Breast epithelium (tissue), 4 donors: ENCODE results near the gene SPECC1L. TPM values are rescaled to one million over a fixed set of nuclear protein-coding genes. Genes with fewer than 3 reads are reported as not detected.

Source experiments
- DNase-seq, 2 donors: peaks; one replicate each; pipeline ENCODE4 v3.0.0-alpha.2; 2019; ENCODE audit warnings: low spot score in 2 of 2
- H3K27ac ChIP-seq, 2 donors: fragments of 200-600 bp; sonication (generic) in 1 of 2; one replicate each; pipeline ENCODE4 v1.5.1; 2016 to 2019; ENCODE audit warnings: mild to moderate bottlenecking in 1 of 2
- H3K27me3 ChIP-seq, 2 donors: fragments of 200-600 bp; sonication (generic) in 1 of 2; one replicate each; pipeline versions ENCODE4 v1.5.1 to v1.6.0; 2017 to 2019; ENCODE audit warnings: control low read depth in 1 of 2, mild to moderate bottlenecking in 1 of 2
- H3K36me3 ChIP-seq: fragments of 200-600 bp; one replicate; pipeline ENCODE4 v1.5.1; 2019
- H3K4me1 ChIP-seq, 2 donors: fragments of 200-600 bp; sonication (generic); one replicate each; pipeline ENCODE4 v1.5.1; 2016 to 2019; ENCODE audit warnings: control low read depth in 1 of 2
- H3K4me3 ChIP-seq, 3 donors: fragments of 200-600 bp; sonication (generic); 1 replicate in 2 of 3; 2 replicates in 1 of 3; pipeline ENCODE4 v1.5.1; 2016 to 2019; ENCODE audit warnings: mild to moderate bottlenecking in 3 of 3, moderate library complexity in 2 of 3
- H3K9me3 ChIP-seq, 2 donors: fragments of 200-600 bp; sonication (generic) in 1 of 2; one replicate each; pipeline ENCODE4 v1.5.1; 2016 to 2019; ENCODE audit warnings: control low read depth in 1 of 2
- POLR2A ChIP-seq: fragments of 450-650 bp; IDR thresholded peaks from one replicate; pipeline ENCODE4 v1.6.1; 2016; ENCODE audit warnings: antibody characterized with exemption, mild to moderate bottlenecking, moderate library complexity
- POLR2AphosphoS5 ChIP-seq, 3 donors: sonication (generic); formaldehyde crosslinking; IDR thresholded peaks; one replicate each; pipeline ENCODE4 v1.6.1; 2017; ENCODE audit warnings: antibody characterized with exemption in 3 of 3
- intact Hi-C: fragments of 100-400 bp; cut with DNase I; formaldehyde crosslinking; loops from one replicate; pipeline ENCODE4 v1.15.1; 2023; ENCODE audit warnings: low total_unique reads
- total RNA-seq, 3 donors: library from RNA; depleted of rRNA; stranded (reverse); fragments of >200 nt; gene quantifications; one replicate each; pipeline ENCODE4 v1.1.0, GENCODE V29; 2016
- TF ChIP-seq, protein P1 (sequence below), 3 donors: fragments of 450-650 bp; IDR thresholded peaks; one replicate each; pipeline ENCODE4 v1.5.1; 2016 to 2017; ENCODE audit warnings: antibody characterized with exemption in 3 of 3, mild to moderate bottlenecking in 3 of 3, moderate library complexity in 3 of 3

SPECC1L gene
- total RNA-seq, 3 donors from 2014 or later, result 33.4 to 61.0 (median 53.7) TPM

DNA sequence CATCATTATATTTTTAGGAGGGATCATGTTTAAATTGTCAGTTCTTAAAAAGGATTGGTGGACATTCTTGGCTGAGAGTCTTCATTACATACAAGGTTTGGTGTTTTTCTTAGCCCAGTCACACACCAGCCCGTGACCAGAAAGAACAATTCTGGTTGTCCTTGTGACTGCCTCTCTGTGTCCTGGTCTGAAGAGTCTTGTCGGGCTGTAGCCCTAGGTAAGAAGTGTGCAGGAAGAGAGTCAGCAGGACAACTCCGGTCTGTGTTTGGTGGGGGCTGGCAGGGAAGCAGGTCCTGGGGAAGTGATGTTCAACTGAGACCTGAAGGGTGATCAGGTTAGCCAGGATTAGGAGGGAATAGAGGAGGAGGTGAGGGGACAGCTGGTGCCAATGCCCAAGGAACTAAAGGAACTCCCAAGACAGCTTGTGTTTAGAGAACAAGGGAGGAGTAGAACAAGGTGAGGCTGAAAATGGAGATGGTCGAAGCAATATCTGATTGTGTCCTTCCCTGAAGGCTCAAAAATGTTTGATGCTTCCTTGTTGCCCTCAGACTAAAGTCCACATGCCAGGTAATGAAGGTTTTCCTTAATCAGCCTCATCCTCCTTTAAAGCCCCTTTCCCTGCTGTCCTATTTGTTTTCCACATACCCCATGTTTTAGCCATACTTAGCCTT lies 91.5 kb downstream of the SPECC1L start:
- peak overlapping the region in 1 of 2 donors; percentile 10 for H3K27ac ChIP-seq
- H3K9me3 ChIP-seq, result no peaks in the 10 kb centered on the region
- no peak for TF ChIP-seq POLR2AphosphoS5 (IDR thresholded peaks at IDR 0.05)
- TF ChIP-seq, protein P1, sequence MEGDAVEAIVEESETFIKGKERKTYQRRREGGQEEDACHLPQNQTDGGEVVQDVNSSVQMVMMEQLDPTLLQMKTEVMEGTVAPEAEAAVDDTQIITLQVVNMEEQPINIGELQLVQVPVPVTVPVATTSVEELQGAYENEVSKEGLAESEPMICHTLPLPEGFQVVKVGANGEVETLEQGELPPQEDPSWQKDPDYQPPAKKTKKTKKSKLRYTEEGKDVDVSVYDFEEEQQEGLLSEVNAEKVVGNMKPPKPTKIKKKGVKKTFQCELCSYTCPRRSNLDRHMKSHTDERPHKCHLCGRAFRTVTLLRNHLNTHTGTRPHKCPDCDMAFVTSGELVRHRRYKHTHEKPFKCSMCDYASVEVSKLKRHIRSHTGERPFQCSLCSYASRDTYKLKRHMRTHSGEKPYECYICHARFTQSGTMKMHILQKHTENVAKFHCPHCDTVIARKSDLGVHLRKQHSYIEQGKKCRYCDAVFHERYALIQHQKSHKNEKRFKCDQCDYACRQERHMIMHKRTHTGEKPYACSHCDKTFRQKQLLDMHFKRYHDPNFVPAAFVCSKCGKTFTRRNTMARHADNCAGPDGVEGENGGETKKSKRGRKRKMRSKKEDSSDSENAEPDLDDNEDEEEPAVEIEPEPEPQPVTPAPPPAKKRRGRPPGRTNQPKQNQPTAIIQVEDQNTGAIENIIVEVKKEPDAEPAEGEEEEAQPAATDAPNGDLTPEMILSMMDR (IDR thresholded peaks at IDR 0.05), result no peak
- no peak for TF ChIP-seq POLR2A
- H3K27me3 ChIP-seq, result no peaks in the 10 kb centered on the region
- H3K4me3 ChIP-seq, result no peak overlapping the region
- intact Hi-C loops, result no loop called here
- DNase-seq, result no peak
- no peaks in the 10 kb centered on the region for H3K36me3 ChIP-seq
- no peaks in the 10 kb centered on the region for H3K4me1 ChIP-seq

DNA sequence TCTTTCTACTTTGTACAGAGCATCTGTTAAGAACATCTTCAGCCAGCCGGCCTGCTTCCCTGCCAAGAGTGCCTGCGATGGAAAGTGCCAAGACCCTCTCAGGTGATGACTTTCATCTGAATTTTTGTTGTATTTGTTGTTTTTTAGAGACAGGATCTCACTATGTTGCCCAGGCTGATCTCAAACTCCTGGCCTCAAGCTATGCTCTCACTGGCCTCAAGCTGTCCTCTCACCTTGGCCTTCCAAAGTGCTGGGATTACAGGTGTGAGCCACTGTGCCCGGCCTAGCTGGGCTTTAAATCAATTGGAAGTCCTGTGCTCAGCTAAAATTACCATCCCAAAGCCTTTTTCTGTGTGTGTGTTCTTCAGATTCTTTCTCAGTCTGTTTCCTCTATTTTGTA lies 92.6 kb downstream of the SPECC1L start:
- no peak for TF ChIP-seq POLR2AphosphoS5 (IDR thresholded peaks at IDR 0.05)
- TF ChIP-seq, protein P1 (IDR thresholded peaks at IDR 0.05), result no peak
- no peak for TF ChIP-seq POLR2A
- intact Hi-C loops, result no loop called here
- no peak overlapping the region for H3K27ac ChIP-seq
- H3K36me3 ChIP-seq, result no peaks in the 10 kb centered on the region
- no peaks in the 10 kb centered on the region for H3K9me3 ChIP-seq
- no peaks in the 10 kb centered on the region for H3K27me3 ChIP-seq
- H3K4me3 ChIP-seq, result no peak overlapping the region
- no peaks in the 10 kb centered on the region for H3K4me1 ChIP-seq
- no peak for DNase-seq

DNA sequence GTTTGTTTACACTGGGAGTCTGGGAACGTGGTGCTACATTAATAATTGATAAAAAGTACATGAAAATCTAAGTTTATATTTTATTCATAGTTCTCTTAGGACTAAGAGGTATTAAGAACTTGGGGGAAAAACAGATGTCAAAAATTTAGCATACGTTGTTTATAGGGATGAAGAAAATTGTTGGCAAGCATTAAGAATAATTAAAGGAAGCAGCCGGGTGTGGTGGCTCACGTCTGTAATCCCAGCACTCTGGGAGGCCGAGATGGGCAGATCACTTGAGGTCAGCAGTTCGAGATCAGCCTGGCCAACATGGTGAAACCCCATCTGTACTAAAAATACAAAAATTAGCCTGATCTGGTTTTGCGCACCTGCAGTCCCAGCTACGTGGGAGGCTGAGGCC lies 96.1 kb downstream of the SPECC1L start:
- no peaks in the 10 kb centered on the region for H3K4me1 ChIP-seq
- no peak for DNase-seq
- no peak overlapping the region for H3K27ac ChIP-seq
- H3K9me3 ChIP-seq, result no peaks in the 10 kb centered on the region
- no peaks in the 10 kb centered on the region for H3K36me3 ChIP-seq
- TF ChIP-seq POLR2AphosphoS5 (IDR thresholded peaks at IDR 0.05) (no peak), POLR2A (no peak)
- TF ChIP-seq, protein P1 (IDR thresholded peaks at IDR 0.05), result no peak
- H3K4me3 ChIP-seq, result no peak overlapping the region
- H3K27me3 ChIP-seq, result no peaks in the 10 kb centered on the region
- intact Hi-C loops, result no loop called here

DNA sequence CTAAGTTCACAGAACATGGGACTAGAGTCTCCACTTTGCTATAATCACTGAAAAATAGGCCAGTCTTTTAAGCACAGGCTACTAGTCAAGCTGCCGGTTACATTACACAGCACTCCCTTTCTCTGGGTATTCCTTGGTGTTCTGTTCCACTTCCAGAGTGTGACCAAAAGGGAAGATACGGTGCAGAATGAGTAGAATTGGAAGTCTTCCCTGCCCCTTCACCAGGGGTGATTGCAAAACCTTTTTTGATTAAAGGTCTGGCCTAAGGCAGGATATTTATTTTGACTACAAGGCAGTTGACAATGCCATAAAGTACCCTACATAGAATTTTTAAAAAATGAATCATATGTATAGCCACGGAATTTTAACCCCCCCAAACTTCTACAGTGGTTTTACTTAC lies 97.2 kb downstream of the SPECC1L start:
- Histone ChIP-seq H3K9me3 (no peaks in the 10 kb centered on the region), H3K27ac (no peak overlapping the region), H3K27me3 (no peaks in the 10 kb centered on the region), H3K4me1 (no peaks in the 10 kb centered on the region), H3K36me3 (no peaks in the 10 kb centered on the region), H3K4me3 (no peak overlapping the region)
- TF ChIP-seq, protein P1 (IDR thresholded peaks at IDR 0.05), result no peak
- no peak for TF ChIP-seq POLR2A
- intact Hi-C loops, result no loop called here
- no peak for DNase-seq

DNA sequence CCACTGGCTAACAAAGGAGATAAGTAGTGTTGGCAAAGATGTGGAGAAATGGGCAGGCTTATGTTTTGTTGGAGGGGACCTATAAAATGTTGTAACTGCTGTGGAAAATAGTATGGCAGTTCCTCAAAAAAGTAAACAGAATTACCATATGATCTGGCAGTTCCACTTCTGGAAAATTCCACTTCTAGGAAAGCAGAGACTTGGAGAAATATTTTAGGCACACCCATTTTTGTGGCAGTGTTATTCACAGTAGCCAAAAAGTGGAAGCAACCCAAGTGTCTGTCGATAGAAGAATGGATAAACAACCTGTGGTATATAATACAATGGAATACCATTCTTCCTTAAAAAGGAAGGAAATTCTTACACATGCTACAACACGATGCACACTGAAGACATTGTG lies 99.8 kb downstream of the SPECC1L start:
- intact Hi-C loops, result no loop called here
- Histone ChIP-seq H3K4me3 (no peak overlapping the region), H3K27ac (no peak overlapping the region), H3K36me3 (no peaks in the 10 kb centered on the region), H3K4me1 (no peaks in the 10 kb centered on the region), H3K9me3 (no peaks in the 10 kb centered on the region), H3K27me3 (no peaks in the 10 kb centered on the region)
- no peak for DNase-seq
- TF ChIP-seq POLR2AphosphoS5 (IDR thresholded peaks at IDR 0.05) (no peak), POLR2A (no peak)
- TF ChIP-seq, protein P1 (IDR thresholded peaks at IDR 0.05), result no peak
